RWPE1 (cell line): Measurements from ENCODE around the gene SLC37A2.
A peak's percentile ranks its signal among the peaks of the same experiment; 100 is the strongest.

Source experiments
- CTCF ChIA-PET: fragments of 350-600 bp; sonication (Branson Sonifier 250); formaldehyde crosslinking; extraction: SDS; loops from one replicate; lab custom pipeline; 2021; lab: Yijun Ruan, JAX
- POLR2A ChIA-PET: fragments of 400-600 bp; formaldehyde crosslinking; extraction: SDS; loops from one replicate; lab custom pipeline; 2020; ENCODE audit warnings: antibody characterized with exemption; ENCODE audit not compliant: low non-redundant PET; lab: Yijun Ruan, JAX
- DNase-seq: peaks from one replicate; pipeline ENCODE4 v3.0.0; 2012; ENCODE audit warnings: low spot score
- H3K27ac ChIP-seq: fragments of 450-650 bp; 2 replicates; pipeline ENCODE4 v1.5.1; 2017
- TF ChIP-seq, protein P1 (sequence below): fragments of 450-650 bp; conservative IDR thresholded peaks from 2 replicates; pipeline ENCODE4 v1.5.1; 2017; ENCODE audit warnings: low read depth, mild to moderate bottlenecking

The SLC37A2 gene

DNA sequence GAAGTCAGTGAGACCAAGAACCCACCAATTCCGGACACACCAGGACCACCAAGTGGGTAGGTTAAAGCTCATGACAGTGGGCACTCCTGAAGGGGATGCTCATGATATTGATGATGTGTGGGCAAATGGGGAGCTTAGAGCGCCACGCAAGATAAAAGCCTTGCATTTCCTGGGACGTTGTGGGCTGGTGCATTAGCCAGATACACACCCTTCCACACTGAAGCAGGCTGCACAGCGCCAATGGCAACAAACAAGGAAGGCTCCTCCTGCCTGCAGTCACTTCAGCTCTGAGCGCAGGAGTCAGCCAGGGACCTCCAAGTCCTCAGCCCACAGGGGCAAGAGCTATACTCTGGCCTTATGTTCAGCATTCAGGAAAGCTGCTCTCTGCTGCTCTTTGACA lies 27.7 kb downstream of the SLC37A2 start:
- ChIA-PET POLR2A (interaction anchor here (0.6 to 0.9 kb wide), 2 partner anchors 21 to 34 kb away, joined by 3 to 4 read pairs; no protein-coding TSS in a partner anchor), CTCF (interaction anchor here (0.6 to 1.6 kb wide), 6 partner anchors 18 to 322 kb away, joined by 3 to 4 read pairs (median 3); no protein-coding TSS in a partner anchor)
- DNase-seq = no peak
- peak overlapping the region; percentile 2; the same call in 1 of the 2 replicates for H3K27ac ChIP-seq
- TF ChIP-seq, protein P1, sequence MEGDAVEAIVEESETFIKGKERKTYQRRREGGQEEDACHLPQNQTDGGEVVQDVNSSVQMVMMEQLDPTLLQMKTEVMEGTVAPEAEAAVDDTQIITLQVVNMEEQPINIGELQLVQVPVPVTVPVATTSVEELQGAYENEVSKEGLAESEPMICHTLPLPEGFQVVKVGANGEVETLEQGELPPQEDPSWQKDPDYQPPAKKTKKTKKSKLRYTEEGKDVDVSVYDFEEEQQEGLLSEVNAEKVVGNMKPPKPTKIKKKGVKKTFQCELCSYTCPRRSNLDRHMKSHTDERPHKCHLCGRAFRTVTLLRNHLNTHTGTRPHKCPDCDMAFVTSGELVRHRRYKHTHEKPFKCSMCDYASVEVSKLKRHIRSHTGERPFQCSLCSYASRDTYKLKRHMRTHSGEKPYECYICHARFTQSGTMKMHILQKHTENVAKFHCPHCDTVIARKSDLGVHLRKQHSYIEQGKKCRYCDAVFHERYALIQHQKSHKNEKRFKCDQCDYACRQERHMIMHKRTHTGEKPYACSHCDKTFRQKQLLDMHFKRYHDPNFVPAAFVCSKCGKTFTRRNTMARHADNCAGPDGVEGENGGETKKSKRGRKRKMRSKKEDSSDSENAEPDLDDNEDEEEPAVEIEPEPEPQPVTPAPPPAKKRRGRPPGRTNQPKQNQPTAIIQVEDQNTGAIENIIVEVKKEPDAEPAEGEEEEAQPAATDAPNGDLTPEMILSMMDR = no peak

DNA sequence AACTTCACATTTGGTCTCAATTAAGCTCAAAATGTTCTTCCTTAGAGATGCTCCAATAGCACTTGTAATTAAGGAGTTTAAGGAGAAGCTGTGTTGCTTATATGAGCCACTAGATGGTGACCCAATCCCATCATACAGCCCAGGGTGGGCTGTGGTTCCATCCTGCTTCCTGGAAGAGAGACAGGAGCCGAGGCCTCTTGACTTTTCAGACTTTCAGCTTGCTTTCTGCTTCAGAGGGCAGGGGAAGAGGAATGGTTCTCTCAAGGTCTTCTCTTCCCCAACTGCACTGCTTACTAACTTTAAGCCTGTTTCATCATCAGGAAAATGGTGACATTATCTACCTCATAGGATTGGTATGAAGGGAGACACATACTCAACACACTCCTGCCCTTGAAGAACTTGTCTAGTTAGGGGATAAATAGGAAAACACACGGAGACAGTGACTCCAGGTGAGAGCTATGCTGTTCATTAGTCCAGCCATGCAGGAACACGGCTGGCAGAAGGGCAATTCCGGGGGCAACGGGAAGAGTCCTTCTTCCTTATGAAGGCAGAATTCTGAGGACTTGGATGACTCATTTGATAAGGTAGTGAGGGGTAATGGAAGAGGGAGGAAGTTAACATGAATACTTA lies 28.3 kb downstream of the SLC37A2 start:
- DNase-seq = peak; percentile 51
- TF ChIP-seq, protein P1 = peak; percentile 40
- ChIA-PET POLR2A (interaction anchor here (0.6 to 0.9 kb wide), 2 partner anchors 21 to 33 kb away, joined by 3 to 4 read pairs; no protein-coding TSS in a partner anchor), CTCF (interaction anchor here (0.6 to 1.6 kb wide), 7 partner anchors 18 to 1856 kb away, joined by 3 to 4 read pairs (median 3); no protein-coding TSS in a partner anchor)
- H3K27ac ChIP-seq = peak overlapping the region; percentile 2; the same call in 1 of the 2 replicates

DNA sequence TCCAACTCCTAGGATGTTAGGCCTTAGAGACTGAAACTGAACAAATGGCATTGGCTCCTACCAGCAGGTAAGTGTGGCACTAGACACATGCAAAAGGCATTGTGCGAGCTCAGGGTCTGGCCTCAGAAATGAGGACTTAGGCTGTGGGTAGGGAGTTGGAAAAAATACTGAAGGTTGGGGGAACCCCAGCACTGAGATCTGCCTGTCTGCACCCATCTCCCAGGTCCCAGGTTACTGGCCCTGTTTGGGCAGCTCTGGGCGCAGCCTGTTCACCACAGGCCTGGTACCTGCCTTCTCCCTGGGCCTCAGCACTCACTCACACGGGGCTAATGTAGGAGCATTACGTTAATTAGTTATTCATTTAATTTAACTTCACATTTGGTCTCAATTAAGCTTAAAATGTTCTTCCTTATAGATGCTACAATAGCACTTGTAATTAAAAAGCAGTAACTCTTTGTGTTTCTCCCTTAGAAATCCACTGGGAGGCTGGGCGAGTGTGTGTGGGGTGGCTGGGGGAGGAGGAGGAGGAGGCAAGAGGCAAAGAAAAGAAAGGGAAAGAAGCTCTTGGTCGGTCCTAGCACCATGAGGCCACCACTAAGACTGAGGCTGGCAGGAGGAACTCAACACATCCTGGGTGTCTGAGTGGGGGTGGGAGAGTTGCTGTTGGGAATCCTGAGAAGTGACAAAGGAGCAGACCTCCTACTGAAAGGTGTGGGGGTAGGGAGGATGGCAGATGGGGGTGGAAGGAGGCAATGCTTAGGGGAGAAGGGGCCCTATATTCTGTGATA lies 29.0 kb downstream of the SLC37A2 start:
- TF ChIP-seq, protein P1 = no peak
- H3K27ac ChIP-seq = peak overlapping the region; percentile 28; the same call in 1 of the 2 replicates
- CTCF ChIA-PET = interaction anchor here (0.5 to 1.6 kb wide), 4 partner anchors 19 to 1855 kb away, joined by 3 to 4 read pairs (median 3); no protein-coding TSS in a partner anchor
- POLR2A ChIA-PET = no interaction called here
- no peak for DNase-seq

DNA sequence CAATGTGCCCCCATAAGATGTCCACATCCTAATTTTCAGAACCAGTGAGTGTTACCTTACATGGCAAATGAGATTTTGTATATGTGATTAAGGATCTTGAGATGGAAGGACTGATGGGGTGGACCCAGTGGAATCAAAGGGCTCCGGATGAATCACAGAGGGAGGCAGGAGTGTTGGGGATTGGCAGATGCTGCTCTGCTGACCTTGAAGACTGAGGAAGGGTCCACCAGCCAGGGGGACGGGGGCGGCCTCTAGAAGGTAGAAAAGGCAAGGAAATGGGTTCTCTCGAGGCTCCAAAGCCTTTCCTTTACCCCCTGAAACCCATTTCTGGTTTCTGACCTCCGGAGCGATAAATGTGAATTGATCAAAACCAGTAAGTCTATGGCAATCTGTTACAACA lies 29.6 kb downstream of the SLC37A2 start:
- ChIA-PET POLR2A (no interaction called here), CTCF (no interaction called here)
- no peak for DNase-seq
- TF ChIP-seq, protein P1 = no peak
- H3K27ac ChIP-seq = no peak overlapping the region

GRCh38 chr11:125093502-125093901 lies 30.4 kb downstream of the SLC37A2 start:
- POLR2A ChIA-PET = no interaction called here
- H3K27ac ChIP-seq = no peak overlapping the region
- CTCF ChIA-PET = no interaction called here
- TF ChIP-seq, protein P1 = no peak
- DNase-seq = no peak

GRCh38 chr11:125094731-125095130 lies 31.6 kb downstream of the SLC37A2 start:
- ChIA-PET POLR2A (no interaction called here), CTCF (no interaction called here)
- H3K27ac ChIP-seq = no peak overlapping the region
- TF ChIP-seq, protein P1 = no peak
- no peak for DNase-seq
